ENCODE data around the gene CRTC2. TPM values are rescaled to one million over a fixed set of nuclear protein-coding genes. Genes with fewer than 3 reads are reported as not detected.

The CRTC2 gene
- polyA plus RNA-seq, 1 donor from 2014 or later, result 12.1 TPM

DNA sequence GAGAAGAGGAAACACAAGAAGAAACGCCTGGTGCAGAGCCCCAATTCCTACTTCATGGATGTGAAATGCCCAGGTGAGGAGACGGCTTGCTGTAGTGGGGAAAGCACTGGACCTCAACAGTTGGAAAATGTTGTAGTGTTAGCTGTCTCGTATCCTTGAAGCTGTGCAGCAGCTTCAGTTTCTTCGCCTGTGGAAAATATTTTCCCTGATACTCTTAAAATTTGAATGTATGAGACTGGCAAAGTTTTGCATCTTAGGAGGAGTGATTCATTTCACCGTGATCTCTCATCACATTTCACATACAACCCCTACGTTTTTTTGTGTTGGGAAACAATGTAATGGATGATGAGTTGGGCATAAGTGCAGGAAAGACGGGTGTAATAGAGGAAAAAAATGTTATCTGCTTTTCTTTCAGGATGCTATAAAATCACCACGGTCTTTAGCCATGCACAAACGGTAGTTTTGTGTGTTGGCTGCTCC lies 32.8 kb upstream of the CRTC2 start:
- Histone ChIP-seq H3K9ac (ENCODE audit: low read length) (peak overlapping the region; percentile 90), H3K36me3 (ENCODE audit: insufficient read depth, low read length) (peaks cover 8% of the 10 kb centered on the region), H3K9me2 (ENCODE audit: insufficient read depth, low read length) (no peaks in the 10 kb centered on the region), H3K4me2 (ENCODE audit: low read length) (peak overlapping the region; percentile 99), H4K20me1 (ENCODE audit: insufficient read depth) (no peaks in the 10 kb centered on the region), H3K9me3 (ENCODE audit: low read length) (no peaks in the 10 kb centered on the region), H3K79me2 (replicated peaks; ENCODE audit: insufficient read depth, low read length) (peaks cover 15% of the 10 kb centered on the region), H3K27me3 (ENCODE audit: insufficient read depth, low read depth, low read length) (no peaks in the 10 kb centered on the region), H3F3A (ENCODE audit: insufficient read depth, low read length, poor library complexity, severe bottlenecking) (no peaks in the 10 kb centered on the region), H3K4me3 (ENCODE audit: low read length) (peak overlapping the region; percentile 71), H3K27ac (ENCODE audit: low read length) (peak overlapping the region; percentile 88), H2AFZ (ENCODE audit: low read depth, low read length) (peak overlapping the region; percentile 49)
- TF ChIP-seq EP300 (conservative IDR thresholded peaks at IDR 0.05; ENCODE audit: poor library complexity, severe bottlenecking) (no peak), POLR2AphosphoS5 (IDR thresholded peaks at IDR 0.05) (no peak), MXI1 (conservative IDR thresholded peaks at IDR 0.05; ENCODE audit: poor library complexity, severe bottlenecking) (no peak), TAF1 (IDR thresholded peaks at IDR 0.05; ENCODE audit: low read depth) (no peak), RAD21 (conservative IDR thresholded peaks at IDR 0.05) (no peak), SMC3 (conservative IDR thresholded peaks at IDR 0.05; ENCODE audit: poor library complexity) (no peak), EZH2 (IDR thresholded peaks at IDR 0.05; ENCODE audit: borderline replicate concordance, insufficient read depth, low read length, poor library complexity, severe bottlenecking) (no peak)
- TF ChIP-seq, protein P1, sequence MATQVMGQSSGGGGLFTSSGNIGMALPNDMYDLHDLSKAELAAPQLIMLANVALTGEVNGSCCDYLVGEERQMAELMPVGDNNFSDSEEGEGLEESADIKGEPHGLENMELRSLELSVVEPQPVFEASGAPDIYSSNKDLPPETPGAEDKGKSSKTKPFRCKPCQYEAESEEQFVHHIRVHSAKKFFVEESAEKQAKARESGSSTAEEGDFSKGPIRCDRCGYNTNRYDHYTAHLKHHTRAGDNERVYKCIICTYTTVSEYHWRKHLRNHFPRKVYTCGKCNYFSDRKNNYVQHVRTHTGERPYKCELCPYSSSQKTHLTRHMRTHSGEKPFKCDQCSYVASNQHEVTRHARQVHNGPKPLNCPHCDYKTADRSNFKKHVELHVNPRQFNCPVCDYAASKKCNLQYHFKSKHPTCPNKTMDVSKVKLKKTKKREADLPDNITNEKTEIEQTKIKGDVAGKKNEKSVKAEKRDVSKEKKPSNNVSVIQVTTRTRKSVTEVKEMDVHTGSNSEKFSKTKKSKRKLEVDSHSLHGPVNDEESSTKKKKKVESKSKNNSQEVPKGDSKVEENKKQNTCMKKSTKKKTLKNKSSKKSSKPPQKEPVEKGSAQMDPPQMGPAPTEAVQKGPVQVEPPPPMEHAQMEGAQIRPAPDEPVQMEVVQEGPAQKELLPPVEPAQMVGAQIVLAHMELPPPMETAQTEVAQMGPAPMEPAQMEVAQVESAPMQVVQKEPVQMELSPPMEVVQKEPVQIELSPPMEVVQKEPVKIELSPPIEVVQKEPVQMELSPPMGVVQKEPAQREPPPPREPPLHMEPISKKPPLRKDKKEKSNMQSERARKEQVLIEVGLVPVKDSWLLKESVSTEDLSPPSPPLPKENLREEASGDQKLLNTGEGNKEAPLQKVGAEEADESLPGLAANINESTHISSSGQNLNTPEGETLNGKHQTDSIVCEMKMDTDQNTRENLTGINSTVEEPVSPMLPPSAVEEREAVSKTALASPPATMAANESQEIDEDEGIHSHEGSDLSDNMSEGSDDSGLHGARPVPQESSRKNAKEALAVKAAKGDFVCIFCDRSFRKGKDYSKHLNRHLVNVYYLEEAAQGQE (IDR thresholded peaks at IDR 0.05; ENCODE audit: borderline replicate concordance), result no peak
- TF ChIP-seq, protein P2, sequence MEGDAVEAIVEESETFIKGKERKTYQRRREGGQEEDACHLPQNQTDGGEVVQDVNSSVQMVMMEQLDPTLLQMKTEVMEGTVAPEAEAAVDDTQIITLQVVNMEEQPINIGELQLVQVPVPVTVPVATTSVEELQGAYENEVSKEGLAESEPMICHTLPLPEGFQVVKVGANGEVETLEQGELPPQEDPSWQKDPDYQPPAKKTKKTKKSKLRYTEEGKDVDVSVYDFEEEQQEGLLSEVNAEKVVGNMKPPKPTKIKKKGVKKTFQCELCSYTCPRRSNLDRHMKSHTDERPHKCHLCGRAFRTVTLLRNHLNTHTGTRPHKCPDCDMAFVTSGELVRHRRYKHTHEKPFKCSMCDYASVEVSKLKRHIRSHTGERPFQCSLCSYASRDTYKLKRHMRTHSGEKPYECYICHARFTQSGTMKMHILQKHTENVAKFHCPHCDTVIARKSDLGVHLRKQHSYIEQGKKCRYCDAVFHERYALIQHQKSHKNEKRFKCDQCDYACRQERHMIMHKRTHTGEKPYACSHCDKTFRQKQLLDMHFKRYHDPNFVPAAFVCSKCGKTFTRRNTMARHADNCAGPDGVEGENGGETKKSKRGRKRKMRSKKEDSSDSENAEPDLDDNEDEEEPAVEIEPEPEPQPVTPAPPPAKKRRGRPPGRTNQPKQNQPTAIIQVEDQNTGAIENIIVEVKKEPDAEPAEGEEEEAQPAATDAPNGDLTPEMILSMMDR (IDR thresholded peaks at IDR 0.05; ENCODE audit: poor library complexity, severe bottlenecking), result no peak

GRCh38 chr1:153990468-153991150 lies 32.2 kb upstream of the CRTC2 start, which contains the start of gene RPS27:
TSS of gene RPS27 (plus strand) at chr1:153990762. CDS start at chr1:153990797, 35 bp downstream.
- H3K4me2 ChIP-seq (ENCODE audit: low read length), result peak within 1 kb of the TSS; percentile 99
- no peaks in the 10 kb centered on the region for H3K9me3 ChIP-seq (ENCODE audit: low read length)
- H3K27ac ChIP-seq (ENCODE audit: low read length), result peak within 1 kb of the TSS; percentile 88

More at GRCh38 chr1:153990468-153991150, 32.2 kb upstream of the CRTC2 start, which contains the start of gene RPS27:
- H3K9ac ChIP-seq (ENCODE audit: low read length), result peak within 1 kb of the TSS; percentile 90
- peak; percentile 85 for TF ChIP-seq EP300 (conservative IDR thresholded peaks at IDR 0.05; ENCODE audit: poor library complexity, severe bottlenecking)
- TF ChIP-seq TAF1 (IDR thresholded peaks at IDR 0.05; ENCODE audit: low read depth), result peak; percentile 92
- TF ChIP-seq, protein P2 (IDR thresholded peaks at IDR 0.05; ENCODE audit: poor library complexity, severe bottlenecking), result peak; percentile 45
- TF ChIP-seq SMC3 (conservative IDR thresholded peaks at IDR 0.05; ENCODE audit: poor library complexity), result peak; percentile 49
- peak; percentile 100 for TF ChIP-seq POLR2AphosphoS5 (IDR thresholded peaks at IDR 0.05)
- peak; percentile 96 for TF ChIP-seq MXI1 (conservative IDR thresholded peaks at IDR 0.05; ENCODE audit: poor library complexity, severe bottlenecking)
- no peak for TF ChIP-seq EZH2 (IDR thresholded peaks at IDR 0.05; ENCODE audit: borderline replicate concordance, insufficient read depth, low read length, poor library complexity, severe bottlenecking)
- TF ChIP-seq, protein P1 (IDR thresholded peaks at IDR 0.05; ENCODE audit: borderline replicate concordance), result peak; percentile 96
- peak; percentile 36 for TF ChIP-seq RAD21 (conservative IDR thresholded peaks at IDR 0.05)
- H4K20me1 ChIP-seq (ENCODE audit: insufficient read depth), result no peaks in the 10 kb centered on the region
- no peaks in the 10 kb centered on the region for H3F3A ChIP-seq (ENCODE audit: insufficient read depth, low read length, poor library complexity, severe bottlenecking)
- peaks cover 15% of the 10 kb centered on the region for H3K79me2 ChIP-seq (replicated peaks; ENCODE audit: insufficient read depth, low read length)
- peak within 1 kb of the TSS; percentile 71 for H3K4me3 ChIP-seq (ENCODE audit: low read length)
- H3K36me3 ChIP-seq (ENCODE audit: insufficient read depth, low read length), result peaks cover 6% of the 10 kb centered on the region
- no peaks in the 10 kb centered on the region for H3K27me3 ChIP-seq (ENCODE audit: insufficient read depth, low read depth, low read length)
- no peaks in the 10 kb centered on the region for H3K9me2 ChIP-seq (ENCODE audit: insufficient read depth, low read length)
- peak within 1 kb of the TSS; percentile 49 for H2AFZ ChIP-seq (ENCODE audit: low read depth, low read length)

All from neural cell (in vitro differentiated cells).